C4-2B (cell line): ENCODE measurements around the gene PRR20G.

Experiments
- H3K27ac ChIP-seq: fragments of 450-650 bp; 2 replicates; pipeline ENCODE4 v1.5.1; 2017
- CTCF ChIP-seq: fragments of 450-650 bp; conservative IDR thresholded peaks from 2 replicates; pipeline ENCODE4 v1.5.1; 2017; ENCODE audit warnings: mild to moderate bottlenecking
- ZFX ChIP-seq: fragments of 450-650 bp; IDR thresholded peaks from 2 replicates; pipeline ENCODE4 v1.6.1; 2017

Gene PRR20G

GRCh38 chr3:127258733-127259132 is 29.1 kb downstream of the PRR20G start:
- H3K27ac ChIP-seq = no peak overlapping the region
- no peak for TF ChIP-seq ZFX

GRCh38 chr3:127257351-127257750 is 30.5 kb downstream of the PRR20G start:
- TF ChIP-seq CTCF = no peak
- TF ChIP-seq ZFX = no peak

GRCh38 chr3:127256733-127257271 is 31.0 kb downstream of the PRR20G start:
- no peak overlapping the region for H3K27ac ChIP-seq
- TF ChIP-seq ZFX (no peak), CTCF (no peak)

More at GRCh38 chr3:127257351-127257750, 30.5 kb downstream of the PRR20G start:
- H3K27ac ChIP-seq = no peak overlapping the region

GRCh38 chr3:127256138-127256537 is 31.7 kb downstream of the PRR20G start:
- TF ChIP-seq CTCF = no peak
- no peak overlapping the region for H3K27ac ChIP-seq

GRCh38 chr3:127255516-127255915 is 32.3 kb downstream of the PRR20G start:
- no peak overlapping the region for H3K27ac ChIP-seq
- no peak for TF ChIP-seq CTCF

- no peak overlapping the region for H3K27ac ChIP-seq
- no peak for TF ChIP-seq ZFX
- no peak; the same call in 1 of the 2 replicates for TF ChIP-seq CTCF
These were observed 33.1 kb downstream of the PRR20G start for GRCh38 chr3:127254730-127255129.

- no peak for TF ChIP-seq CTCF
- TF ChIP-seq ZFX = no peak
- no peak overlapping the region for H3K27ac ChIP-seq
These were observed 33.7 kb downstream of the PRR20G start for GRCh38 chr3:127254033-127254644.

- H3K27ac ChIP-seq = no peak overlapping the region
- TF ChIP-seq CTCF (no peak), ZFX (no peak)
These were observed 34.4 kb downstream of the PRR20G start for GRCh38 chr3:127253491-127253890.
